Keratinocyte (primary cell): Measurements from ENCODE around the gene COG5.

Experiments
- CTCF ChIP-seq, 3 experiments: IDR thresholded peaks in 1 of 3; conservative IDR thresholded peaks in 1 of 3; optimal IDR thresholded peaks in 1 of 3; 2 replicates in 2 of 3; 3 replicates in 1 of 3; pipeline versions ENCODE3 to v1.5.1; 2011; ENCODE audit warnings: low read length in 3 of 3, mild to moderate bottlenecking in 3 of 3, moderate library complexity in 2 of 3, control low read depth in 1 of 3, inconsistent platforms in 1 of 3; ENCODE audit not compliant: insufficient read depth in 2 of 3; ENCODE audit errors: extremely low read depth in 1 of 3
- EZH2 ChIP-seq: IDR thresholded peaks from one replicate; pipeline ENCODE4 v1.6.1; 2012; ENCODE audit warnings: inconsistent platforms, mild to moderate bottlenecking, low read length, moderate library complexity

GRCh38 chr7:107173691-107174406 lies 389.9 kb downstream of the COG5 start:
- no peak for TF ChIP-seq CTCF (optimal IDR thresholded peaks at IDR 0.05 in 1 of 3, IDR thresholded peaks at IDR 0.05 in 1 of 3, conservative IDR thresholded peaks at IDR 0.05 in 1 of 3; ENCODE audit: extremely low read depth in 1 of 3, insufficient read depth in 2 of 3, low read length in 3 of 3)
- no peak for TF ChIP-seq EZH2
